ENCODE measurements around the gene ANKS3.

DNA sequence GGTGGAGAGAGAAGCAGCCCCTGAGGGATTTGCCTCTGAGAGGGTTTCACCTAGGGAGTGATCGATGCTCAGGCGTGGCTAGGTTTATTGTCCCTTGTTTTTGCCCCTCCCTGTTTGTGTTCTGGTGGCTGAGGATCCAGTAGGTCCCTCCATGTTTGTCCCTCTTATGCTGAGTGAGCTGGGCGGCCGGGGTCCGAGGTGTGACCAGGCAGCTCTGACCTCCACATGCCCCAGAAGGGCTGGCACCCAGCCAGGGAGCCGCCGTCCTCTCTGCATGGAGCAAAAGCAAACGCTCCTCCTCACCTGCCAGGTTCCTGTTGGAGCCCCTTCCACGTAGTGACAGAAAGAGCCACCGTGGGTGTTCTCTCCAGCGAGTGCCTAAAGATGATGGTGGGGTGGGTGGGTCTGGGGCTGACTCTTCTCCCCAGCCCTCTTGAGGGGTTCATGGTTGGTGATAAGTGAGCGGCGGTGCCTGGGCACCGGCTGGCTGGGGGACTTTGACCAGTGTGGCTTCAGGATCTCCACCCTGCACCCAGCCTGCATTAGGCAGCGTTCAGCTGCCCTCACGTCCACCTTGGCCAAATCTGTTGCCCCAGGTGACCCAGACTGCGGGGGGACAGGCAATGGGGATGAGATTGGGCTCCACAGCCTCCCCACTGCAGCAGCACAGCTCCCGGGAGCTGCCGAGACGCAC is 54.8 kb downstream of the ANKS3 start:
- no peak for TF ChIP-seq EZH2 (IDR thresholded peaks at IDR 0.05; ENCODE audit: low read length)
- TF ChIP-seq, protein P1, sequence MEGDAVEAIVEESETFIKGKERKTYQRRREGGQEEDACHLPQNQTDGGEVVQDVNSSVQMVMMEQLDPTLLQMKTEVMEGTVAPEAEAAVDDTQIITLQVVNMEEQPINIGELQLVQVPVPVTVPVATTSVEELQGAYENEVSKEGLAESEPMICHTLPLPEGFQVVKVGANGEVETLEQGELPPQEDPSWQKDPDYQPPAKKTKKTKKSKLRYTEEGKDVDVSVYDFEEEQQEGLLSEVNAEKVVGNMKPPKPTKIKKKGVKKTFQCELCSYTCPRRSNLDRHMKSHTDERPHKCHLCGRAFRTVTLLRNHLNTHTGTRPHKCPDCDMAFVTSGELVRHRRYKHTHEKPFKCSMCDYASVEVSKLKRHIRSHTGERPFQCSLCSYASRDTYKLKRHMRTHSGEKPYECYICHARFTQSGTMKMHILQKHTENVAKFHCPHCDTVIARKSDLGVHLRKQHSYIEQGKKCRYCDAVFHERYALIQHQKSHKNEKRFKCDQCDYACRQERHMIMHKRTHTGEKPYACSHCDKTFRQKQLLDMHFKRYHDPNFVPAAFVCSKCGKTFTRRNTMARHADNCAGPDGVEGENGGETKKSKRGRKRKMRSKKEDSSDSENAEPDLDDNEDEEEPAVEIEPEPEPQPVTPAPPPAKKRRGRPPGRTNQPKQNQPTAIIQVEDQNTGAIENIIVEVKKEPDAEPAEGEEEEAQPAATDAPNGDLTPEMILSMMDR (optimal IDR thresholded peaks at IDR 0.05 in 1 of 3, IDR thresholded peaks at IDR 0.05 in 1 of 3, conservative IDR thresholded peaks at IDR 0.05 in 1 of 3; ENCODE audit: extremely low read depth in 1 of 3, insufficient read depth in 2 of 3, low read length in 3 of 3), result no peak

All from keratinocyte (primary cell).